ENCODE results near the gene VAV2.

The VAV2 gene

DNA sequence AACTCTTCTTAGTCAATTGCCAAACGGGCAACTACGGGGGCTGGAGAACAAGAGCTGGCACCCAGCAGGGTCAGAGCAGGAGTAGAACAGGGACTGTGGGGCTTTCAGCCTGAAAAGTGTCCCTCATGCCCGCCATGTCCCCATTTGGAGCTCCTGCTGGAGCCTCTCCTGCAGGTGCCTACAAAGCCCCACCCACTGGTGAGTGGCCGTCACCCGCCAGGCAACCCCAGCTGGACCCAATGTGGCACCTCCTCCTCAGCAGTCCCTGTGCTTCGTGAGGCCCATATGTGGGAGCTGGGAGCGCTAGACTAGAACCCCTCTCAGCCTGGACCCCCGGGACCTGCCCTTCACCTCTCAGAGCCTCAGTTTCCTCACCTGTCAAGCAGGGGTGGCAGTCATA is 40.9 kb downstream of the VAV2 start:
- DNase-seq (ENCODE audit: low read depth) = no peak

- no peak for DNase-seq (ENCODE audit: low read depth)
Observed at GRCh38 chr9:133950629-133951111, 41.5 kb downstream of the VAV2 start.

GRCh38 chr9:133950192-133950591 is 41.9 kb downstream of the VAV2 start:
- DNase-seq (ENCODE audit: low read depth) = no peak

- DNase-seq (ENCODE audit: low read depth) = no peak
Observed at GRCh38 chr9:133949486-133950061, 42.5 kb downstream of the VAV2 start.

- no peak for DNase-seq (ENCODE audit: low read depth)
Observed at GRCh38 chr9:133948561-133949485, 43.3 kb downstream of the VAV2 start.

- DNase-seq (ENCODE audit: low read depth) = no peak
Observed at GRCh38 chr9:133948131-133948530, 44.0 kb downstream of the VAV2 start.

DNA sequence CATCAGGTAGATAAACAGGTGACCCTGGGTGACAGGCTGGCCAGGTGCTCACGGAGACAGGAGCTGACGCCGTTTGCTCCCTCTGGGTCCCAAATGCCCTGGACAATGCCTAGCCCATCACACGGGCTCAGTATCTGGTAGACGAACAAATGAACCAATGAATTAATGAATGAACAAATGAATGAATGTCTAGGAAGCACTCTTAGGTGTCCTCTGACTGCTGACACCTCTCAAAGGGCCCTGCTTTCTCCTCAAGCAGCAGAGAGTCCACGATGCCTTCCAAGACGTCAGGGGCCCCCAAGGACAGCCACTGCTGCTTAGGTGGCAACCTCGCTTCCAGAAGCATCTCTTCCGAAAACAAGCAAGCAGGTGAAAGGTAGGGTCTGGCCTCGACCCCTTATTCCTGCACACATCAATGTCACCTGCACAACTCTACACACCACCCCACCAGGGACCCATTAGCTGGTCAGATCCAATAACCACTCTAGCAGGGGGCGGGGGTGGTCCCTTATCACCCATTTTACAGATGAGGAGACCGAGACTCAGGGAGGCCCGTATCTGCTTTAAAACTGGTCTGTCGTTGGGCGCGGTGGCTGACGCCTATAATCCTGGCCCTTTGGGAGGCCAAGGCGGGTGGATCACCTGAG is 45.2 kb downstream of the VAV2 start:
- no peak for DNase-seq (ENCODE audit: low read depth)

GRCh38 chr9:133945977-133946753 is 46.0 kb downstream of the VAV2 start:
- DNase-seq (ENCODE audit: low read depth) = no peak

DNA sequence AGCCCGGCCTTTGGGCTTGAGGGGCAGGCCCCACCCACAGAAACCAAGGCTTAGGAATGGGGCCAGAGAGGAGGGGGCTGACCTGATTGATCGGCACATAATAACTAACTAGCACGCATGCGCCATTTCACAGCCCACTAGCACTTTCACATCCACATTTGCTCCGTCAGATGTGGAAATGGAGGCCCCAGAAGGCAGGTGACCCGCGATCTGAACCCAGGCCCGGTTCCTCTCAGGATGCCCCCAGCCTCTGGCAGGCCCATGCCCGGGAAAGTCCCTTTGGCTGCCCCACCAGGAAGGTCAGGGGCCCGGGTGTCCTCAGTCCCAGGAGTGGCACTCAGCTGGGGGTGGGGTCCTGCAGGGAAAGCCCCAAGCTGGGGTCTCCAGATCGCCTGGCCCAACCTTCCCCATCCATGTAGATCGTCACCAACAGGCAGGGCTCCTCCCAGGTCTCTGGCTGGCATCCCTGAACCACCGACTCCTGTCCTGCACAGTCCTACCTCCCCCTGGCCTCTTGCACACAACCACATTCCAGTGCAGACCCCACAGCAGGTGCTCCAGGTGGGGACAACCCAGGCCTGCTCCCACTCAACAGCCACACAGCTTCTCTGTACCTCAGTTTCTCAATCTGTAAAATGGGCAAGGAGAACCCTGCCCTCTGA is 46.7 kb downstream of the VAV2 start:
- no peak for DNase-seq (ENCODE audit: low read depth)

- no peak for DNase-seq (ENCODE audit: low read depth)
Observed at GRCh38 chr9:133944746-133945135, 47.4 kb downstream of the VAV2 start.

DNA sequence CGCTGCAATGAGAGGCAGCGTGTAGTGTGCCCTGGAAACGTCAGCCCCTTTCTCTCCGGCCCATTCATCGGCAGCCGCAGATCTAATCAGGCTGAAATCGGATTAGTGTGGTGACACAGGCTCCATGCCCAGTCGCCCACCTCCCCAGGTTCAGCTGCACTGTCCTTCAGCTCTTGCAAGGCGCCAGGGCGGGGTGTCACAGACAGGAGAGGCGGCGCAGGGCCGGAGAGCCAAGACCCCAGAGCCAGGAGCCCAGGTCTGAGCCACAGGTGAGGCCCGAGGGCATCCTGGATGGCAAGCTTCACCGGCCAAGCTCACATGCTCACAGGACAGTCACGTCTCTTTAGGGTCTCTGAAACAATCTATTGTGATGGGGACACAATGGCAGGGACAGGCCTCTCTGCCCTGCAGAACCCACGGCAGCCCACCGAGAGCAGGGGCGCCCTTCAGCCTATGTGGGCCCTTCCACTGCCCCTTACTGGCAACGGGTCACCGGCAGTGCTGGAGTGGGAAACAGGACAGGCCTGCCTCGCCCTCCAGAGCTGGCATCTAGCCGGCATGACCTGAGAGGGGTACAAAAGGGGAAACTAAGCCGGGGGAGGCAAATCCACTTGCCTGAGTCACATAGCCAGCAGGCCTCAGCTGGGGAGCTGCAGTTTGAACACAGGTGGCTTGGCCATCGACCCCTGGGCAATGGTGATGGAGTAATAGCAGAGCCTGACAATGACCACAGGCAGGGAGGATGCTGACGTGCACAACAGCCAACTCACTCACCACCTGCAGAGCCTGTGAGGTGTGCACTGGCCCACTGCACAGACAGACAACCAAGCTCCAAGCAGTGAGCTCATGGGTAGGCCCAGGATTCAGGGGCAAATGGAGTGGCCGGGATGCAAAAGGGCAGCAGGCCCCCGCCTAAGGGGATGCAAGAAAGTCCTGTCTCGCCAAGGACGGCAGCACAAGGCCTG is 48.1 kb downstream of the VAV2 start:
- no peak for DNase-seq (ENCODE audit: low read depth)

GRCh38 chr9:133943036-133943780 is 48.9 kb downstream of the VAV2 start:
- no peak for DNase-seq (ENCODE audit: low read depth)

DNA sequence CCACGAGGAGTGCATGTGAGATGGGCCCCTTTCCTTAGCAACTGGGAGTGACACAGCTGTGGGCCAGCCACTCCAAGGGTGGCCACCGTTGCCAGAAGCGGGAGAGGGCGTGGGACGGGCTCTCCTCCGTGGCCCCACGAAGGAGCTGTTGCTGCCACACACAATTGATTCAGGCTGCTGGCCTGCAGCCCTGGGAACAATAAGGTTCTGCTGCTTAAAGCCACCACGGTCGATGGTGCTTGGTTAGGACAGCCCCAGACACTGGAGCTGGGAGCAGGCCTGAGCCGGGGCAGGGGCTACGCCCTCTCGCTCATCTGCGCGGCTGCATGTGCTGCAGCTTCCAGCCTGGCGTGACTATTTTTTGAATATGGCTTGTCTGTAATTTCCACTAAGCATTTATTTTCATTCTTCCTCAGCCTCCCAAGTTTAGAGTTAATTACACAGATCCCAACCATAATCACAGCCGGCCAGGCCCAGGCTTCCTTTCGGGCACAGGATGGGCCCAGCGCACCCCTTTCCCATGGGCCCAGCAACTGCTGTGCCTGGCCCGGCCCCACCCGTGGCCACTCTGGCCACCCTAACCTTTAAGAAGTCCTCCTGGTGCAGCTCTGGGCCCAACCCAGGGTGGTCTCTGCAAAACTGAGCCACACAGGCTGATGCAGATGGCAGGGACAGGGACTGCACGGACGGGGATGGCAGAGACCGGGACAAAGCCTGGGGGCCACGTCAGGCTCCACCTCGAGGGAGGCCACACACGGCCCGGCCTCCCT is 49.7 kb downstream of the VAV2 start:
- no peak for DNase-seq (ENCODE audit: low read depth)

GRCh38 chr9:133939845-133940244 is 52.3 kb downstream of the VAV2 start:
- no peak for DNase-seq (ENCODE audit: low read depth)

- DNase-seq (ENCODE audit: low read depth) = no peak
Observed at GRCh38 chr9:133939171-133939785, 52.8 kb downstream of the VAV2 start.

- DNase-seq (ENCODE audit: low read depth) = no peak
Observed at GRCh38 chr9:133938753-133939152, 53.4 kb downstream of the VAV2 start.

DNA sequence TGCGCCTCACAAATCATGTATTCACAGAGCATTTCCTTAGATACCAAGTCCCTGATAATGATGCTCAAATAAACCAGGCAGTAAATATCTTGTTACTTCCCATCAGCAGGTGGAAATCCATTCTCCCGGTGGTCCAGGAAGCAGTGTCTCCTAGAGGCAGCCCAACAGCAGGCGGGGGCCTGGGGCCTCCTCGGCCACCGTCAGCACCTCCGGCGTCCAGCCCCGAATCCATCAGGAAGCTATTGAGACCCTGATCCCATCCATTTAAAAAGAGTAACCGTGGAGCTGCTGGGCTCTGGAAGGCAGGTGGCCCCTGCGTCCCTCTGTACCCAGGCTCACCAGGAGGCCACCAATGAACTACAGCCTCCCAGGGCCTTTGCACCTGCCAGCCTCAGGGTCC is 54.0 kb downstream of the VAV2 start:
- no peak for DNase-seq (ENCODE audit: low read depth)

GRCh38 chr9:133937120-133937519 is 55.0 kb downstream of the VAV2 start:
- no peak for DNase-seq (ENCODE audit: low read depth)

Data from stimulated activated CD8-positive, alpha-beta memory T cell treated with anti-CD3 and anti-CD28 coated beads, Interleukin-7, amount 100 ng/mL, for 24 hours (primary cell).